LNCaP clone FGC (cell line): ENCODE measurements around the gene STARD7.
"Not testable (repeated sequence)": the region's sequence is repeated elsewhere in the genome, so short reads cannot be mapped to it uniquely, and the experiment has no call there.

ENCODE experiments used
- DNase-seq: peaks from one replicate; pipeline ENCODE4 v3.0.0-alpha.2; 2011; ENCODE audit warnings: low read depth
- H3K4me3 ChIP-seq: 2 replicates; pipeline ENCODE4 v1.5.1; 2011; ENCODE audit warnings: mild to moderate bottlenecking, low read depth, low read length, control low read depth
- TF ChIP-seq, protein P1 (sequence below): IDR thresholded peaks from 2 replicates; pipeline ENCODE4 v1.5.1; 2012; ENCODE audit warnings: mild to moderate bottlenecking; ENCODE audit not compliant: control insufficient read depth, insufficient read depth; ENCODE audit errors: extremely low read depth

The STARD7 gene

DNA sequence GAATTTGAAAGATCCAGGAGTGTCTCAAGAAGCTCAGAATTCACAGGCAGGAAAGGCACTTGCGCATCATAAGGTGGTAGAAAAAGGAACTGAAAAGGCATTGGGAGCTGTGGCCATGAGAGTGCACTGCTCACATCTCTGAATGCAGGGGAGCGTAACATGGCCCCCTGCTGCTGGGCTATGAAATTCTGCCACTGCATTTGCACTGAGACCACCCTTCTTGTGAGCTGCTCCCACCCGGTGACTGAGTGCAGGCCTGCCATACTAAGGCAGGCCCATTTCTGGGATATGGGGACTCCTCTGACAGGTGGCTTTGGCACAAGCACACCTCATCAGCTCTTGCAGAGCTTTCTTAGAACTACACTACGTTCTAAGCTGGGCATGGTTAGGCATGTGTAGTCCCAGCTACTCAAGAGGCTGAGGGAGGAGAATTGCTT, 25.3 kb upstream of the STARD7 start:
- DNase-seq: no peak
- no peak overlapping the region for H3K4me3 ChIP-seq
- TF ChIP-seq, protein P1, sequence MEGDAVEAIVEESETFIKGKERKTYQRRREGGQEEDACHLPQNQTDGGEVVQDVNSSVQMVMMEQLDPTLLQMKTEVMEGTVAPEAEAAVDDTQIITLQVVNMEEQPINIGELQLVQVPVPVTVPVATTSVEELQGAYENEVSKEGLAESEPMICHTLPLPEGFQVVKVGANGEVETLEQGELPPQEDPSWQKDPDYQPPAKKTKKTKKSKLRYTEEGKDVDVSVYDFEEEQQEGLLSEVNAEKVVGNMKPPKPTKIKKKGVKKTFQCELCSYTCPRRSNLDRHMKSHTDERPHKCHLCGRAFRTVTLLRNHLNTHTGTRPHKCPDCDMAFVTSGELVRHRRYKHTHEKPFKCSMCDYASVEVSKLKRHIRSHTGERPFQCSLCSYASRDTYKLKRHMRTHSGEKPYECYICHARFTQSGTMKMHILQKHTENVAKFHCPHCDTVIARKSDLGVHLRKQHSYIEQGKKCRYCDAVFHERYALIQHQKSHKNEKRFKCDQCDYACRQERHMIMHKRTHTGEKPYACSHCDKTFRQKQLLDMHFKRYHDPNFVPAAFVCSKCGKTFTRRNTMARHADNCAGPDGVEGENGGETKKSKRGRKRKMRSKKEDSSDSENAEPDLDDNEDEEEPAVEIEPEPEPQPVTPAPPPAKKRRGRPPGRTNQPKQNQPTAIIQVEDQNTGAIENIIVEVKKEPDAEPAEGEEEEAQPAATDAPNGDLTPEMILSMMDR: no peak

DNA sequence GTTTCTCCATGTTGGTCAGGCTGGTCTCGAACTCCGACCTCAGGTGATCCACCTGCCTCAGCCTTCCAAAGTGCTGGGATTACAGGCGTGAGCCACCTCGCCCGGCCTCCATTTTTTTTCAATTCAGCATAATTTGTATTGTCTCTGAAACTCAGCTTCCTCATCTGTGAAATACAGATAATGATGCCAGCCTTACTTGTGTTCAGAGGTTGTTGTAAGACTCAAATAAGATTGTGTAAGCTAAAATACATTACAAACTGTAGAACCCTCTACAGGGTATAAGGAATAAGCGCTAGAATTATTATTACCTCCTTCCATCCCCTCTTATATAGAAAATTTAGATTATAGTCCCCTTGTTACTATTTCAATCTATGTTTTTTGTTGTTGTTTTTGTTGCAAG, 24.8 kb upstream of the STARD7 start:
- H3K4me3 ChIP-seq: no peak overlapping the region
- no peak for DNase-seq
- TF ChIP-seq, protein P1: no peak

DNA sequence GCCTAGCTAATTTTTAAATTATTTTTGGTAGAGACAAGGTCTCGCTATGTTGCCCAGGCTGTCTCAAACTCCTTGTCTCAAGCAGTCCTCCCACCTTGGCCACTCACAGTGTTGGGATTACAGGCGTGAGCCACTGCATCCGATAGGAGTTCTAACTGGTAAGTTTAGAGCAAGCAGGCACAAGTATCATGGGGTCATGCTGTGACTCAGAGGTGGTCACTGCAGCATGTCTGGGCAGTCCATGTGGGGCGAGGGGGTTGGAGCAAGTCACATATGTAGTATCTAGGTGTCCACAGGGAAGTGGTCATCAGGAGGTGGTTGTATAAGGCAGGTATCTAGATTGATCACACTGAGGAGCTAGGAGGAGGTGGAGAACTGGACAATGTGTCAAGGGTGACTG, 22.7 kb upstream of the STARD7 start:
- DNase-seq: no peak
- no peak overlapping the region for H3K4me3 ChIP-seq
- TF ChIP-seq, protein P1: no peak

DNA sequence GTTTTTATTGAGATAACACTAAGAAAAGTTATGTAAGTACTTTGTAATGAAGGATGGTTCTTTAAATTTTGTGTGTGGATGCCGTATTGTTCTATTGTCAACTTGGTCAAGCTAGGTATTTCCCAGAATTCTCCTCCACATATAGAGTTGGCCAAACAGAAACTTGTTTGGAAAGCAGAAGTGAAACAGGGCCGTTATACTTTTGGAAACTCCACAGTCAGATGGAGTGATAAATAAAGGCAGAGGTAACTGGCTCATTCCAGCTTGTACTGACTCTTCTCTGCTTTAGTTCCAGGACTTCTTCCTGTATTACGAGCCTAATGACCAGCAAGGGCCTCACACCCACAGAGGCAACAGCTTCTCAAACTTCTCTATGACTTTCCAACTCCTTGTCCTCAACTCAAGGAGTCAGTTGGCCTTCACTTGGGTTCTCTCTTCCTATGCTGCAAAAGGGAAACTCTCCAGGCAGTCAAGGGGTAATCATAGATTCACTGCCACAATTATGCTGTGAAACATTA, 16.4 kb upstream of the STARD7 start:
- no peak overlapping the region for H3K4me3 ChIP-seq
- TF ChIP-seq, protein P1: no peak
- no peak for DNase-seq

DNA sequence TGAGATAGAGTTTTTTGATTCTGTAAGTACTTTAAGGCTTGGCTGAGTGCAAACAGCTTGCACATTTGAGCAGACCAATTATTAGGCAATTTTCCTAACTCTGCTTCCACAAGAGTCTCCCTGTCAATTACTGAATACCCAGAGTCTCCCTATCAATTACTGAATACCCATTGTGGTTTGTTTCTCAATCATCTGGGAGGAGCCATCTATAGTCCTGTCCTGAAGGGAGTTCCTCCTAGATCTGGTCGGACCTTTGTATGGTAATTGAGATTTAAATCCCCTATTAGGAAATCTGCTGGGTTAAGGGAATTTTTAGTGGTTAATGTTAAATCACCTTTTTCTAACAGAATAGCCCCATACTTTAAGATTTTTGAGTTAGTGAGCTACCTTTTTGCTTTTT, 12.5 kb upstream of the STARD7 start:
- not testable (repeated sequence) for DNase-seq, H3K4me3 ChIP-seq

DNA sequence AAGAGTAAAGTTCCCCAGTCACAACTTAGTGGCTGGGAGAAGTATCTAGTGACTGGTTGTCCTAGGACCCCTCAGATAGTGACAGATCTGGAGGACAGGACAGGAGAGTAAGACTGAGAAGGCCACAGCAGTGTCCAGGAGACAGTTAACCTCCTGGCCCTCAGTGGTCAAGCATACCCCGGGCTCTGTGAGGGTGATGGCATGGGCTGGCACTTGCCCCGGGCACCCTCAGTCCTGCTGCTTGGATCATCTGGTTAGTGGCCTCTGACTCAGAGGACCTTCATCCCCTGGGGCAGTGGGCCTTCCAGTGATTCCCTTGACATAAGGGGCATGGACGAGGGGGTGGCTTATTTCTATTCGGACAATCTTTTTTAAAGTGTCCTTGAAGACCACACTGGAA, 11.3 kb upstream of the STARD7 start:
- not testable (repeated sequence) for DNase-seq, H3K4me3 ChIP-seq

DNA sequence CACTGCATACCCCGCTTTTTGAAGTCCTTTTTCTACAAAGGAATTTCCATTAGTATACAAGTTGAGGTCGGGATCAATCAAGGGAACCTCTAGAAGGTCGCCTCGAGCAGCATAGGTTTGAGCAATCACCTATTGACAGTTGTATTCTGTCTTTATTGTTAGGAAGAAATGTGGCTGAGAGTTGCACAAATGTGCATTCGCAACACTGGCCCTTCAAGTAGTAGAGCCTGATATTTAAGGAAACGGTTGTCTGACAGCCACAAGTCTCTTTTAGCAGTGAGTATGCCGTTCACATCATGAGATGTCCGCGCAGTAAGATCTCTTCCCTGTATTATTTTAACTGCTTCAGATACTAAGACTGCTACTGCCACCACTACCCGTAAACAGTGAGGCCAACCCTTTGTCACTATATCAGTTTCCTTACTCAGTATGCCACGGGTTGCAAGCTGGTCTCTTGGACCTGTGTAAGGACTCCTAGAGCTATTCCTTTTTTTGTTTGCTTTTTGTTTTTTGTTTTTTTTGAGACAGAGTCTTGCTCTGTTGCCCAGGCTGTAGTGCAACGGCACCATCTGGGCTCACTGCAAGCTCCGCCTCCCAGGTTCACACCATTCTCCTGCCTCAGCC, 10.0 kb upstream of the STARD7 start:
- TF ChIP-seq, protein P1: no peak
- DNase-seq: no peak
- H3K4me3 ChIP-seq: no peak overlapping the region

DNA sequence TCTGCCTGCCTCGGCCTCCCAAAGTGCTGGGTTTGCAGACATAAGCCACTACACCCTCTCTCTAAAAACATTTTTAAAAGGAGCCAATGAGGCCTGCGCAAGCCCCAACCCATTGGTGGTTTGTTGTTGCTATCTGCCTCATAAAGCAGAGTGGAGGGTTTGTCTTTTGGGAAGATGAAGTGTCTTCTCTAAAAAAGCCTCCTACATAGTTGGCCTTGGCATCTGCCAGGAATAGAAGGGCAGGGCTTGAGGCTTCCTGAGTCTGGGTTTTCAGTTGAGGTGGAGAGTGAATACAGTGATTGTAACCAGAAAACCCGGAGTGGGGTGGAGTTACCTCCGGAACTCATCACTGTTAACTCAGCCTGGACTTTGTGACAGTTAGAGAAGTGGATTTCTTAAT, 5.9 kb upstream of the STARD7 start:
- TF ChIP-seq, protein P1: no peak
- DNase-seq: no peak
- no peak overlapping the region for H3K4me3 ChIP-seq
